ENCODE results near the gene PRIM2.
"Not testable (repeated sequence)": the region's sequence is repeated elsewhere in the genome, so short reads cannot be mapped to it uniquely, and the experiment has no call there.

PRIM2 gene

DNA sequence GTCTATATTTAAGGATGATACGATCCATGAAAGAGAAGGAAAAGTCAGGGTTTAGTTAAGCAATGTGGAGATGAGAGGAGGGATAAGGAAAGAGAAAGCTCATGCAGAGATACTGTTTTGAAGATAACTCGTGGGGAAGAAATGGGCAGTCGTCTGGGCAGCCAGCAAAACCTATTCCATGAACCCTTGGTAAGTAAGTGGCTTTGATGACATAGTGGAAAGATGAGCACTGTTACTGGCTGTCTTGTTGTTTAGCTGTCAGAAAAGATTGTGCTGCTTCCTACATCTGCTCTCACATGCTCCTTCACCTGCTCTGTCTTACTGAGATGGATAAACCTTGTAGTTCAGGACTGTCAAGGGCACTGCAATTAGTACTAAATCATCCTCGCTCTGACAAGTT is 143.6 kb downstream of the PRIM2 start:
- in situ Hi-C loops (cut with MboI; ENCODE audit: low sequenced_read_pairs), result not testable (repeated sequence)

GRCh38 chr6:57463809-57464208 is 146.4 kb downstream of the PRIM2 start:
- H3K4me1 ChIP-seq; H3K36me3 ChIP-seq (replicated peaks); in situ Hi-C loops (cut with MboI; ENCODE audit: low sequenced_read_pairs); H3K4me3 ChIP-seq; H3K27me3 ChIP-seq (ENCODE audit: low read depth); DNase-seq (ENCODE audit: low spot score in 2 of 2); H3K9me3 ChIP-seq: not testable (repeated sequence)

More for the DNA sequence above, 143.6 kb downstream of the PRIM2 start:
- not testable (repeated sequence) for H3K27me3 ChIP-seq (ENCODE audit: low read depth); DNase-seq (ENCODE audit: low spot score in 2 of 2); H3K4me3 ChIP-seq; H3K9me3 ChIP-seq; H3K4me1 ChIP-seq; H3K36me3 ChIP-seq (replicated peaks)

DNA sequence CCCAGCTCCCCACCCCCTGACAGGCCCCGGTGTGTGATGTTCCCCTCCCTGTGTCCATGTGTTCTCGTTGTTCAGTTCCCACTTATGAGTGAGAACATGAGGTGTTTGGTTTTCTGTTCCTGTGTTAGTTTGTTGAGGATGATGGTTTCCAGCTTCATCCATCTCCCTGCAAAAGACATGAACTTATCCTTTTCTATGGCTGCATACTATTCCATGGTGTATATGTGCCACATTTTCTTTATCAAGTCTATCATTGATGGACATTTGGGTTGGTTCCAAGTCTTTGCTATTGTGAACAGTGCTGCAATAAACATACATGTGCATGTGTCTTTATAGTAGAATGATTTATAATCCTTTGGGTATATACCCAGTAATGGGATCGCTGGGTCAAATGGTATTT is 148.5 kb downstream of the PRIM2 start:
- H3K4me3 ChIP-seq; H3K27me3 ChIP-seq (ENCODE audit: low read depth); DNase-seq (ENCODE audit: low spot score in 2 of 2); H3K9me3 ChIP-seq; H3K4me1 ChIP-seq; H3K36me3 ChIP-seq (replicated peaks); in situ Hi-C loops (cut with MboI; ENCODE audit: low sequenced_read_pairs): not testable (repeated sequence)

GRCh38 chr6:57469072-57469471 is 151.6 kb downstream of the PRIM2 start:
- in situ Hi-C loops (cut with MboI; ENCODE audit: low sequenced_read_pairs), result no loop called here
- Histone ChIP-seq H3K4me1 (peaks cover 5% of the 10 kb centered on the region; the same call in 1 of the 2 replicates), H3K27me3 (ENCODE audit: low read depth) (no peaks in the 10 kb centered on the region), H3K9me3 (no peaks in the 10 kb centered on the region), H3K4me3 (no peak overlapping the region), H3K36me3 (replicated peaks) (no peaks in the 10 kb centered on the region)
- no peak for DNase-seq (ENCODE audit: low spot score in 2 of 2)

- H3K27me3 ChIP-seq (ENCODE audit: low read depth); in situ Hi-C loops (cut with MboI; ENCODE audit: low sequenced_read_pairs); DNase-seq (ENCODE audit: low spot score in 2 of 2); H3K4me1 ChIP-seq; H3K9me3 ChIP-seq; H3K4me3 ChIP-seq; H3K36me3 ChIP-seq (replicated peaks): not testable (repeated sequence)
Observed at GRCh38 chr6:57470148-57470547, 152.7 kb downstream of the PRIM2 start.

GRCh38 chr6:57471314-57471864 is 154.0 kb downstream of the PRIM2 start:
- H3K4me1 ChIP-seq, result not testable (repeated sequence)

DNA sequence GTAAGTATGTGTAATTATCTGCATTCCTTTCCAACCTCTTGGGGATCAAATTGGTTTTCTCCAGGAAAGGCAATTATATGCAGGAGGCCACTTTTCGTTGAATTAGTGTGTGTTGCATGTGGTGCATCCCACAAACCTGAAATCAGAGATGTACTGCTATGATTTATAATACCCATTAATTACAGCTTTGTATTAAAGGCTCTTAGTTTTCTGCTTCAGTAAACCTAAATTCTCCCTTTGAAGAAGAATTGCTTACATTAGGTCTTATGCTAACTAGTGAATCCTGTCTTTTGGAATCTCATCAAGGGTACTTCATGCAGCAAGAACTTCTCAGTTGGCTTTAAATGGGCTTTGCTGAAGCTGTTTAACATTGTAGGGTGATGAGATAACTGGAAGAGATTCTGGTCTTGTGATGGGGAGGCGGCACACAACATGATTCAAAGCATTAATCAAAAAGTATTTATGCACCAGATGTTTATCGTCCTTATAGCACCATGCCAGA is 155.5 kb downstream of the PRIM2 start:
- H3K4me1 ChIP-seq; in situ Hi-C loops (cut with MboI; ENCODE audit: low sequenced_read_pairs); H3K36me3 ChIP-seq (replicated peaks); H3K4me3 ChIP-seq; H3K9me3 ChIP-seq; H3K27me3 ChIP-seq (ENCODE audit: low read depth): not testable (repeated sequence)
- DNase-seq (ENCODE audit: low spot score in 2 of 2), result peak in 1 of 2 experiments; percentile 30

More at GRCh38 chr6:57471314-57471864, 154.0 kb downstream of the PRIM2 start:
- H3K27me3 ChIP-seq (ENCODE audit: low read depth); H3K4me3 ChIP-seq; in situ Hi-C loops (cut with MboI; ENCODE audit: low sequenced_read_pairs); DNase-seq (ENCODE audit: low spot score in 2 of 2); H3K36me3 ChIP-seq (replicated peaks); H3K9me3 ChIP-seq: not testable (repeated sequence)

DNA sequence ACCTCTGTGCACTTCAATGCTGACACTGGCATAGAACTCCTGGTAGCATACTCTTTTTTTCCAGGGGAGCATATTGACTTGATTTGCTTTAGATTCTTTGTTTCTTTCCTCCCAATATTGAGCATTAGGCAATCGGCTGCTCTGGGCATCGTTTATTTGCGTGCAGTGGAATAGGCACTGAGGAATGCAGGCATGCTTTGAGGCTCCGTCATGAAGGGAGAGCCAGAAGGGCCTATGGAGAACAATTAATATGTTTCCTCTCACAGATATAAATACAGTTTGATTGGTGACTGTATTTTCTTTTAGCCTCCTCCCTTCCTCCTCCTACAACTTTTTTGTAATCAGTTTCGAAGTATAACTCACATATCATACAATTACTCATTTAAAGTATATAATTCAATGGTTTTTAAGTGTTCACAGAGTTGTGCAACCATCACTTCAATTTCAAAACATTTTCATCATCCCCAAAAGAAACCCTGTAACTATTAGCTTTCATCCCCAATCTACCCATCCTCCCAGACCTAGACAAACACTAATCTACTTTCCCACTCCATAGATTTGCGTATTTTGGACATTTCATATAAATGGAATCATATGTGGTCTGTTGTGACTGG is 157.5 kb downstream of the PRIM2 start:
- H3K36me3 ChIP-seq (replicated peaks); H3K27me3 ChIP-seq (ENCODE audit: low read depth); H3K9me3 ChIP-seq; H3K4me1 ChIP-seq; H3K4me3 ChIP-seq; in situ Hi-C loops (cut with MboI; ENCODE audit: low sequenced_read_pairs); DNase-seq (ENCODE audit: low spot score in 2 of 2): not testable (repeated sequence)

DNA sequence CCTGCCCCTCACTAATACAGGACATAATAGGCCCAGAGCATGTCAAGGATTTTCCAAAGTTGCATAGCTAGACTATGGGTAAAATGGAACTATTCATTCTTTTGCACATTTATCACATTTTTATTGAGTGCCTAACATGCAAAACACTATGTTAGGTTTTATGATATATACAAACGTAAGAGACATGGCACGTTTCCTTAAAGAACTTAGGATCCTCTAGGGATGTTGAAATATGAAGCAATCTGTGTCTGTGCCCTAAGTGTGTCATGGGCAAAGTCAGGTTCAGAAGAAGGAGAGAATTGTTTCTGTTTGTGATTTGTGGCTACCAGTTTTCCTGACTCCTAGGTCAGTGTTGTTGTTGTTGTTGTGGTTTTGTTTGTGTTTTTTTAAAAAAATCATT is 158.2 kb downstream of the PRIM2 start:
- DNase-seq (ENCODE audit: low spot score in 2 of 2); H3K9me3 ChIP-seq; H3K27me3 ChIP-seq (ENCODE audit: low read depth); H3K4me3 ChIP-seq; H3K36me3 ChIP-seq (replicated peaks); in situ Hi-C loops (cut with MboI; ENCODE audit: low sequenced_read_pairs); H3K4me1 ChIP-seq: not testable (repeated sequence)

- H3K9me3 ChIP-seq; H3K27me3 ChIP-seq (ENCODE audit: low read depth); in situ Hi-C loops (cut with MboI; ENCODE audit: low sequenced_read_pairs); DNase-seq (ENCODE audit: low spot score in 2 of 2); H3K4me3 ChIP-seq; H3K36me3 ChIP-seq (replicated peaks); H3K4me1 ChIP-seq: not testable (repeated sequence)
Observed at GRCh38 chr6:57480194-57480593, 162.8 kb downstream of the PRIM2 start.

- H3K27me3 ChIP-seq (ENCODE audit: low read depth); in situ Hi-C loops (cut with MboI; ENCODE audit: low sequenced_read_pairs); DNase-seq (ENCODE audit: low spot score in 2 of 2); H3K9me3 ChIP-seq; H3K36me3 ChIP-seq (replicated peaks); H3K4me1 ChIP-seq; H3K4me3 ChIP-seq: not testable (repeated sequence)
Observed at GRCh38 chr6:57481121-57481520, 163.7 kb downstream of the PRIM2 start.

DNA sequence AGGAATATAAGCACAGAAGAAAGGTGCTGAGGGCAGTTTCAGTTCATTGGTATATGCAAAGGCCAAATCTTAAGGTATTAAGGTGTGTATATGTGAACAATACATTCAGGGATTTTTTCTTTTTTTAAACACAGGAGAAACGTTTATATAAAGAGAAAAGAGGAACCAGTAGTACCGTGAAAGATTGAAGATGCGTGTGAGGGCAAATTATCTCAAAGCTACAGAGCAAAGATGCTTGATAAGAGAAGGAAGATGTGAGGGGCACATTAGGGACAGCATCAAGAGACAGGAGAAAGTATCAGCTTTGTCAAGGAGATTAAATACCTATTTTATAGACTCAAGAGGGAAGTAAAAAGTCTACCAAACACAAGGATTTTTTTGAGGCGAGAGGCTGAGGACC is 165.0 kb downstream of the PRIM2 start:
- in situ Hi-C loops (cut with MboI; ENCODE audit: low sequenced_read_pairs); H3K4me1 ChIP-seq; H3K36me3 ChIP-seq (replicated peaks); DNase-seq (ENCODE audit: low spot score in 2 of 2); H3K9me3 ChIP-seq; H3K27me3 ChIP-seq (ENCODE audit: low read depth); H3K4me3 ChIP-seq: not testable (repeated sequence)

- H3K4me3 ChIP-seq; H3K9me3 ChIP-seq; DNase-seq (ENCODE audit: low spot score in 2 of 2); H3K27me3 ChIP-seq (ENCODE audit: low read depth); H3K4me1 ChIP-seq; in situ Hi-C loops (cut with MboI; ENCODE audit: low sequenced_read_pairs); H3K36me3 ChIP-seq (replicated peaks): not testable (repeated sequence)
Observed at GRCh38 chr6:57486494-57487081, 169.2 kb downstream of the PRIM2 start.

- H3K4me1 ChIP-seq; H3K27me3 ChIP-seq (ENCODE audit: low read depth); H3K36me3 ChIP-seq (replicated peaks); H3K4me3 ChIP-seq; DNase-seq (ENCODE audit: low spot score in 2 of 2); H3K9me3 ChIP-seq; in situ Hi-C loops (cut with MboI; ENCODE audit: low sequenced_read_pairs): not testable (repeated sequence)
Observed at GRCh38 chr6:57488551-57488950, 171.1 kb downstream of the PRIM2 start.
